HCT116 (cell line): ENCODE data around the gene FBXL19. TPM values are rescaled to one million over a fixed set of nuclear protein-coding genes. Genes with fewer than 3 reads are reported as not detected.

ENCODE experiments used
- ATAC-seq: fragments of 200-7000 bp; cut with Tn5 transposase; 2 replicates; pipeline ENCODE4 v1.9.1; 2020; ENCODE audit warnings: mild to moderate bottlenecking, moderate library complexity
- BruUV-seq: library from RNA; stranded (reverse); fragments of 400-500 nt; replicated peaks from 2 replicates; lab custom pipeline; 2021; lab: Mats Ljungman, UMichigan
- CTCF ChIA-PET: fragments of 300-600 bp; sonication (Branson Sonifier 250); formaldehyde crosslinking; loops from one replicate; lab custom pipeline; 2021; ENCODE audit warnings: antibody characterized with exemption; lab: Charles Lee
- POLR2A ChIA-PET: fragments of 300-600, 350-600 bp; sonication (Branson Sonifier 250); formaldehyde crosslinking; loops from one replicate; lab custom pipeline; 2021; ENCODE audit warnings: antibody characterized with exemption; lab: Charles Lee
- RAD21 ChIA-PET, 2 experiments: fragments of 300-600 bp; sonication (Branson Sonifier 250); formaldehyde crosslinking; loops; one replicate each; lab custom pipeline; 2023; ENCODE audit warnings: low total read pairs in 2 of 2; ENCODE audit not compliant: uncharacterized antibody in 2 of 2, unreplicated experiment in 2 of 2, low non-redundant PET in 1 of 2; lab: Charles Lee
- DNase-seq: peaks from one replicate; pipeline ENCODE4 v3.0.0-alpha.2; 2010; ENCODE audit warnings: low read depth, low spot score
- H2AFZ ChIP-seq: fragments of 200-600 bp; shearing (Covaris generic), sonication (generic); 2 replicates; pipeline ENCODE4 v1.6.1; 2017; ENCODE audit warnings: low read depth, mixed run types, mixed read lengths, antibody characterized with exemption, low read length; ENCODE audit not compliant: poor library complexity, severe bottlenecking
- H3K27ac ChIP-seq: 2 replicates; pipeline ENCODE4 v1.5.1; 2012; ENCODE audit warnings: low read depth, low read length
- H3K27me3 ChIP-seq: fragments of 200-600 bp; sonication (generic); 2 replicates; pipeline ENCODE4 v1.6.1; 2016; ENCODE audit warnings: mixed run types, low read length, mixed read lengths; ENCODE audit not compliant: insufficient read depth
- H3K36me3 ChIP-seq, 2 experiments: fragments of 200-500 bp in 1 of 2; fragments of 200-600 bp in 1 of 2; sonication (Bioruptor generic) in 1 of 2; sonication (generic) in 1 of 2; 2 replicates each; pipeline versions ENCODE4 v1.5.1 to v1.6.1; 2014 to 2016; ENCODE audit warnings: low read length in 2 of 2, inconsistent platforms in 1 of 2, mixed read lengths in 1 of 2, mixed run types in 1 of 2; ENCODE audit not compliant: insufficient read depth in 2 of 2, control insufficient read depth in 1 of 2
- H3K4me1 ChIP-seq, 2 experiments: fragments of 200-600 bp in 1 of 2; sonication (generic) in 1 of 2; 2 replicates each; pipeline versions ENCODE4 v1.5.1 to v1.6.1; 2012 to 2017; ENCODE audit warnings: low read length in 2 of 2, inconsistent platforms in 1 of 2, mild to moderate bottlenecking in 1 of 2, mixed read lengths in 1 of 2, mixed run types in 1 of 2, moderate library complexity in 1 of 2; ENCODE audit not compliant: insufficient read depth in 2 of 2, control insufficient read depth in 1 of 2
- H3K4me2 ChIP-seq: fragments of 200-600 bp; sonication (generic); 2 replicates; pipeline ENCODE4 v1.6.1; 2017; ENCODE audit warnings: mixed run types, low read length, mixed read lengths
- H3K4me3 ChIP-seq, 2 experiments: fragments of 200-600 bp in 1 of 2; sonication (generic) in 1 of 2; replicated peaks in 1 of 2; 2 replicates each; pipeline ENCODE4 v1.5.1; 2011 to 2016; ENCODE audit warnings: low read length in 2 of 2, control low read depth in 1 of 2, low read depth in 1 of 2, mild to moderate bottlenecking in 1 of 2, mixed read lengths in 1 of 2, mixed run types in 1 of 2
- H3K79me2 ChIP-seq: fragments of 200-600 bp; sonication (generic); 2 replicates; pipeline ENCODE4 v1.6.1; 2017; ENCODE audit warnings: mild to moderate bottlenecking, mixed run types, low read length, moderate library complexity, mixed read lengths; ENCODE audit not compliant: insufficient read depth
- H3K9ac ChIP-seq: fragments of 200-600 bp; sonication (generic); 2 replicates; pipeline ENCODE4 v1.6.1; 2016; ENCODE audit warnings: low read length, mixed read lengths
- H3K9me2 ChIP-seq: fragments of 200-600 bp; sonication (generic), shearing (Covaris generic); 2 replicates; pipeline ENCODE4 v1.6.1; 2017; ENCODE audit warnings: mixed run types, mild to moderate bottlenecking, moderate library complexity; ENCODE audit not compliant: insufficient read depth
- H3K9me3 ChIP-seq, 2 experiments: fragments of 200-500 bp in 1 of 2; fragments of 200-600 bp in 1 of 2; sonication (Bioruptor generic) in 1 of 2; sonication (generic) in 1 of 2; 2 replicates each; pipeline ENCODE4 v1.6.1; 2014 to 2017; ENCODE audit warnings: low read length in 2 of 2, mixed read lengths in 2 of 2, inconsistent platforms in 1 of 2, low read depth in 1 of 2, mild to moderate bottlenecking in 1 of 2, mixed run types in 1 of 2, moderate library complexity in 1 of 2; ENCODE audit not compliant: control insufficient read depth in 1 of 2, insufficient read depth in 1 of 2
- H4K20me1 ChIP-seq: fragments of 200-600 bp; sonication (generic), shearing (Covaris generic); 2 replicates; pipeline ENCODE4 v1.6.1; 2017; ENCODE audit warnings: mixed run types, mild to moderate bottlenecking, moderate library complexity; ENCODE audit not compliant: insufficient read depth
- CBX3 ChIP-seq: IDR thresholded peaks from 2 replicates; pipeline ENCODE4 v1.6.1; 2012; ENCODE audit warnings: low read depth
- CEBPB ChIP-seq: IDR thresholded peaks from 2 replicates; pipeline ENCODE4 v1.6.1; 2012; ENCODE audit warnings: low read depth
- ELF1 ChIP-seq: IDR thresholded peaks from 2 replicates; pipeline ENCODE4 v1.6.1; 2012; ENCODE audit warnings: low read depth, borderline replicate concordance
- EZH2 ChIP-seq: fragments of 200-600 bp; sonication (generic); IDR thresholded peaks from 2 replicates; pipeline ENCODE4 v1.6.1; 2017; ENCODE audit warnings: antibody characterized with exemption, mixed run types
- EZH2phosphoT487 ChIP-seq: fragments of 200-600 bp; IDR thresholded peaks from 2 replicates; pipeline ENCODE4 v1.6.1; 2018; ENCODE audit warnings: antibody characterized with exemption, borderline replicate concordance
- FOSL1 ChIP-seq: IDR thresholded peaks from 2 replicates; pipeline ENCODE4 v1.6.1; 2012; ENCODE audit warnings: low read depth
- JUND ChIP-seq: IDR thresholded peaks from 2 replicates; pipeline ENCODE4 v1.6.1; 2012
- RAD21 ChIP-seq: IDR thresholded peaks from 2 replicates; pipeline ENCODE4 v1.6.1; 2012; ENCODE audit warnings: low read depth, mild to moderate bottlenecking
- REST ChIP-seq: IDR thresholded peaks from 2 replicates; pipeline ENCODE4 v1.6.1; 2012; ENCODE audit warnings: low read depth
- SIN3A ChIP-seq: IDR thresholded peaks from 2 replicates; pipeline ENCODE4 v1.6.1; 2012; ENCODE audit warnings: low read depth
- YY1 ChIP-seq: IDR thresholded peaks from 2 replicates; pipeline ENCODE4 v1.6.1; 2011; ENCODE audit warnings: low read length, low read depth, moderate library complexity, mild to moderate bottlenecking; ENCODE audit not compliant: insufficient replicate concordance; ENCODE audit errors: extremely low read depth
- ZBTB33 ChIP-seq: IDR thresholded peaks from 2 replicates; pipeline ENCODE4 v1.6.1; 2011; ENCODE audit warnings: mild to moderate bottlenecking, low read length, moderate library complexity; ENCODE audit not compliant: insufficient replicate concordance; ENCODE audit errors: extremely low read depth
- ZNF274 ChIP-seq: fragments of 200-500 bp; sonication (Bioruptor generic); IDR thresholded peaks from 2 replicates; pipeline ENCODE4 v1.6.1; 2014; ENCODE audit warnings: mild to moderate bottlenecking, low read depth, low read length, inconsistent platforms
- intact Hi-C: fragments of 100-400 bp; cut with micrococcal nuclease; formaldehyde crosslinking; loops from 2 replicates; pipeline ENCODE4 v1.10.0; 2022
- total RNA-seq: library from RNA; stranded (reverse); gene quantifications from one replicate; pipeline ENCODE4 v1.2.1, GENCODE V29; 2021; ENCODE audit not compliant: unreplicated experiment
- TF ChIP-seq, protein P1 (sequence below), 3 experiments: fragments of 200-600 bp in 1 of 3; sonication (generic) in 1 of 3; IDR thresholded peaks in 2 of 3; conservative IDR thresholded peaks in 1 of 3; 2 replicates each; pipeline ENCODE4 v1.5.1; 2012 to 2017; ENCODE audit warnings: low read depth in 2 of 3, low read length in 2 of 3, antibody characterized with exemption in 1 of 3, borderline replicate concordance in 1 of 3, control low read depth in 1 of 3, mild to moderate bottlenecking in 1 of 3, mixed read lengths in 1 of 3, mixed run types in 1 of 3, moderate library complexity in 1 of 3; ENCODE audit not compliant: insufficient read depth in 1 of 3
- TF ChIP-seq, protein P2 (sequence below): IDR thresholded peaks from 2 replicates; pipeline ENCODE4 v1.6.1; 2012

Gene FBXL19
- total RNA-seq, 1 experiment from 2014 or later: 45.2 TPM

GRCh38 chr16:30921459-30921747 lies 2.0 kb upstream of the FBXL19 start:
- intact Hi-C loops: loop anchor here (1.0 to 5.0 kb wide), 3 partner anchors 46 to 474 kb away; partner anchors contain the start of gene SEPHS2
- peak overlapping the region; percentile 95 for H3K4me2 ChIP-seq
- no TSS peak for BruUV-seq
- no peaks in the 10 kb centered on the region; a peak in 1 of 4 replicates for H3K36me3 ChIP-seq
- CTCF ChIA-PET: no interaction called here
- peak overlapping the region; percentile 62 to 97 for H3K4me3 ChIP-seq
- peak overlapping the region; percentile 92 for H3K27ac ChIP-seq
- H3K9me2 ChIP-seq: no peaks in the 10 kb centered on the region
- RAD21 ChIA-PET: no interaction called here
- H3K27me3 ChIP-seq: no peaks in the 10 kb centered on the region
- POLR2A ChIA-PET: no interaction called here
- H3K4me1 ChIP-seq: peaks cover 10 to 17% of the 10 kb centered on the region in 2 experiments; a peak in 3 of 4 replicates
- no peak overlapping the region for H2AFZ ChIP-seq
- TF ChIP-seq RAD21 (no peak), CBX3 (no peak), ZBTB33 (no peak), FOSL1 (no peak), EZH2 (no peak), SIN3A (no peak), REST (no peak), CEBPB (no peak), ZNF274 (no peak), JUND (no peak), ELF1 (no peak), YY1 (no peak), EZH2phosphoT487 (no peak)
- TF ChIP-seq, protein P1, sequence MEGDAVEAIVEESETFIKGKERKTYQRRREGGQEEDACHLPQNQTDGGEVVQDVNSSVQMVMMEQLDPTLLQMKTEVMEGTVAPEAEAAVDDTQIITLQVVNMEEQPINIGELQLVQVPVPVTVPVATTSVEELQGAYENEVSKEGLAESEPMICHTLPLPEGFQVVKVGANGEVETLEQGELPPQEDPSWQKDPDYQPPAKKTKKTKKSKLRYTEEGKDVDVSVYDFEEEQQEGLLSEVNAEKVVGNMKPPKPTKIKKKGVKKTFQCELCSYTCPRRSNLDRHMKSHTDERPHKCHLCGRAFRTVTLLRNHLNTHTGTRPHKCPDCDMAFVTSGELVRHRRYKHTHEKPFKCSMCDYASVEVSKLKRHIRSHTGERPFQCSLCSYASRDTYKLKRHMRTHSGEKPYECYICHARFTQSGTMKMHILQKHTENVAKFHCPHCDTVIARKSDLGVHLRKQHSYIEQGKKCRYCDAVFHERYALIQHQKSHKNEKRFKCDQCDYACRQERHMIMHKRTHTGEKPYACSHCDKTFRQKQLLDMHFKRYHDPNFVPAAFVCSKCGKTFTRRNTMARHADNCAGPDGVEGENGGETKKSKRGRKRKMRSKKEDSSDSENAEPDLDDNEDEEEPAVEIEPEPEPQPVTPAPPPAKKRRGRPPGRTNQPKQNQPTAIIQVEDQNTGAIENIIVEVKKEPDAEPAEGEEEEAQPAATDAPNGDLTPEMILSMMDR (IDR thresholded peaks at IDR 0.05 in 2 of 3, conservative IDR thresholded peaks at IDR 0.05 in 1 of 3; ENCODE audit: borderline replicate concordance in 1 of 3, insufficient read depth in 1 of 3, low read depth in 2 of 3, low read length in 2 of 3): no peak
- TF ChIP-seq, protein P2, sequence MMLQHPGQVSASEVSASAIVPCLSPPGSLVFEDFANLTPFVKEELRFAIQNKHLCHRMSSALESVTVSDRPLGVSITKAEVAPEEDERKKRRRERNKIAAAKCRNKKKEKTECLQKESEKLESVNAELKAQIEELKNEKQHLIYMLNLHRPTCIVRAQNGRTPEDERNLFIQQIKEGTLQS: no peak
- H3K9ac ChIP-seq: peak overlapping the region; percentile 63; the same call in 1 of the 2 replicates
- peaks cover 10% of the 10 kb centered on the region; the same call in 1 of the 2 replicates for H3K79me2 ChIP-seq
- H4K20me1 ChIP-seq: no peaks in the 10 kb centered on the region
- no peaks in the 10 kb centered on the region for H3K9me3 ChIP-seq
- DNase-seq (no peak), ATAC-seq (no peak)
